Heart left ventricle (tissue), 13 donors: ENCODE results near the gene ILRUN.

ENCODE experiments used
- POLR2A ChIP-seq, 2 donors: fragments of 450-650 bp; IDR thresholded peaks; one replicate each; pipeline ENCODE4 v1.6.1; 2017; ENCODE audit warnings: antibody characterized with exemption in 2 of 2, mild to moderate bottlenecking in 2 of 2, moderate library complexity in 2 of 2
- TF ChIP-seq, protein P1 (sequence below), 12 donors: fragments of 200-600 bp; sonication (generic) in 4 of 12; IDR thresholded peaks; one replicate each; pipeline versions ENCODE4 v1.5.0 to v1.8.0; 2018 to 2022; ENCODE audit warnings: antibody characterized with exemption in 12 of 12, mild to moderate bottlenecking in 5 of 12
- donor health status: ischemic (EF 13 %, LVEDD 7.1; RV severe dilation, severe dysfunction).
- donor health status: DM: no; HTN: yes; CAD: no.
- donor health status: DM: no; HTN: no; CAD: no.
- donor health status: ischemic (EF 25% LVEDD 6.9; RV normal size, moderate dysfunction).
- donor health status: ischemic (EF 25% LVEDD 5.7; RV mildly dilated, moderate dysfunction).
- donor health status: ischemic (EF 35%, LVEDD 5.7; RV mildly dilated, moderate dysfunction).
- donor health status: nonischemic (EF 11% LVEDD 7.7; RV severe dilation, severe dysfunction).
- donor health status: DM: yes; HTN: yes; CAD: no.
- donor health status: PGD.
- donor health status: ischemic (EF 29% LVEDD 5.4; RV normal size, mild dysfunction).
- donor health status: nonischemic (EF 23%, LVEDD 6.1; RV moderate dilation, normal function).

DNA sequence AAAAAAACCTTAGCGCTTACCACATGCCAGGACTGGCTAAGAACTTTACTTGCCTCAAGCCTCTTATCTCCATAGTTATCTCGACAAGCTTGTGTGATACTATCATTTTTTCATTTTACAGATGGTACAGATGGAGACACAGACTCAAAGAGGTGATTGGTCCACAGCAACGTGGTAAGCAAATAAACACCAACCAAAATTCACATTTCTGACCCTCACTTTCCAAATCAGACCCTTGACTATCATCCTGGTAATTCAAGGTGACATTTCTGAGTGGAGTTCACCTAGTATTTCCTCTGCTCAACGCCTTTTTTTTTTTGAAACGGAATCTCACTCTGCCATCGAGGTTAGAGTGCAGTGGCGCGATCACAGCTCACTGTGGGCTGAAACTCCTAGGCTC, 25.9 kb upstream of the ILRUN start:
- TF ChIP-seq POLR2A (IDR thresholded peaks at IDR 0.05): no peak
- TF ChIP-seq, protein P1, sequence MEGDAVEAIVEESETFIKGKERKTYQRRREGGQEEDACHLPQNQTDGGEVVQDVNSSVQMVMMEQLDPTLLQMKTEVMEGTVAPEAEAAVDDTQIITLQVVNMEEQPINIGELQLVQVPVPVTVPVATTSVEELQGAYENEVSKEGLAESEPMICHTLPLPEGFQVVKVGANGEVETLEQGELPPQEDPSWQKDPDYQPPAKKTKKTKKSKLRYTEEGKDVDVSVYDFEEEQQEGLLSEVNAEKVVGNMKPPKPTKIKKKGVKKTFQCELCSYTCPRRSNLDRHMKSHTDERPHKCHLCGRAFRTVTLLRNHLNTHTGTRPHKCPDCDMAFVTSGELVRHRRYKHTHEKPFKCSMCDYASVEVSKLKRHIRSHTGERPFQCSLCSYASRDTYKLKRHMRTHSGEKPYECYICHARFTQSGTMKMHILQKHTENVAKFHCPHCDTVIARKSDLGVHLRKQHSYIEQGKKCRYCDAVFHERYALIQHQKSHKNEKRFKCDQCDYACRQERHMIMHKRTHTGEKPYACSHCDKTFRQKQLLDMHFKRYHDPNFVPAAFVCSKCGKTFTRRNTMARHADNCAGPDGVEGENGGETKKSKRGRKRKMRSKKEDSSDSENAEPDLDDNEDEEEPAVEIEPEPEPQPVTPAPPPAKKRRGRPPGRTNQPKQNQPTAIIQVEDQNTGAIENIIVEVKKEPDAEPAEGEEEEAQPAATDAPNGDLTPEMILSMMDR (IDR thresholded peaks at IDR 0.05): no peak
